ENCODE data around the gene MAFB. TPM values are rescaled to one million over a fixed set of nuclear protein-coding genes. Genes with fewer than 3 reads are reported as not detected.

The MAFB gene
- total RNA-seq, 1 experiment from 2014 or later: 0.22 TPM

GRCh38 chr20:40654876-40655275 is 34.2 kb downstream of the MAFB start:
- no peak overlapping the region for H3K9ac ChIP-seq (ENCODE audit: low read length)
- TF ChIP-seq ATF3 (IDR thresholded peaks at IDR 0.05) (no peak), CEBPB (IDR thresholded peaks at IDR 0.05; ENCODE audit: low read depth) (no peak), SP1 (IDR thresholded peaks at IDR 0.05; ENCODE audit: low read depth) (no peak), ELF1 (IDR thresholded peaks at IDR 0.05; ENCODE audit: borderline replicate concordance, low read depth) (no peak), EZH2 (IDR thresholded peaks at IDR 0.05) (no peak), FOSL1 (IDR thresholded peaks at IDR 0.05; ENCODE audit: low read depth) (no peak), CTCF (IDR thresholded peaks at IDR 0.05 in 2 of 3, conservative IDR thresholded peaks at IDR 0.05 in 1 of 3; ENCODE audit: borderline replicate concordance in 1 of 3, insufficient read depth in 1 of 3, low read depth in 2 of 3, low read length in 2 of 3) (no peak), ZBTB33 (IDR thresholded peaks at IDR 0.05; ENCODE audit: extremely low read depth, insufficient replicate concordance, low read length) (no peak), YY1 (IDR thresholded peaks at IDR 0.05; ENCODE audit: extremely low read depth, insufficient replicate concordance, low read depth, low read length) (no peak), SIN3A (IDR thresholded peaks at IDR 0.05; ENCODE audit: low read depth) (no peak), MAX (IDR thresholded peaks at IDR 0.05) (no peak), POLR2AphosphoS5 (IDR thresholded peaks at IDR 0.05; ENCODE audit: low read depth, low read length) (no peak), JUND (IDR thresholded peaks at IDR 0.05) (no peak), RAD21 (IDR thresholded peaks at IDR 0.05; ENCODE audit: low read depth) (no peak), TCF7L2 (IDR thresholded peaks at IDR 0.05; ENCODE audit: borderline replicate concordance, extremely low read depth, insufficient read depth, insufficient read length) (no peak), EZH2phosphoT487 (IDR thresholded peaks at IDR 0.05; ENCODE audit: borderline replicate concordance) (no peak), POLR2A (IDR thresholded peaks at IDR 0.05; ENCODE audit: borderline replicate concordance, extremely low read depth, insufficient read depth, insufficient read length) (no peak), EGR1 (IDR thresholded peaks at IDR 0.05; ENCODE audit: low read depth) (no peak), REST (IDR thresholded peaks at IDR 0.05; ENCODE audit: low read depth) (no peak)
- H3K27ac ChIP-seq (ENCODE audit: low read depth, low read length): no peak overlapping the region
- H3K27me3 ChIP-seq (ENCODE audit: insufficient read depth, low read length): no peaks in the 10 kb centered on the region
- no peaks in the 10 kb centered on the region for H4K20me1 ChIP-seq (ENCODE audit: insufficient read depth)
- DNase-seq (ENCODE audit: low read depth, low spot score) (no peak), ATAC-seq (no peak)
- H3K36me3 ChIP-seq (ENCODE audit: control insufficient read depth in 1 of 2, insufficient read depth in 2 of 2, low read length in 2 of 2): no peaks in the 10 kb centered on the region
- POLR2A ChIA-PET: no interaction called here
- no peaks in the 10 kb centered on the region for H3K4me1 ChIP-seq (ENCODE audit: control insufficient read depth in 1 of 2, insufficient read depth in 2 of 2, low read length in 2 of 2)
- intact Hi-C loops (cut with micrococcal nuclease): no loop called here
- H2AFZ ChIP-seq (ENCODE audit: low read depth, low read length, poor library complexity, severe bottlenecking): no peak overlapping the region
- H3K4me2 ChIP-seq (ENCODE audit: low read length): no peak overlapping the region
- no peak overlapping the region for H3K4me3 ChIP-seq (replicated peaks in 1 of 2; ENCODE audit: low read depth in 1 of 2, low read length in 2 of 2)
- RAD21 ChIA-PET (ENCODE audit: low non-redundant PET in 1 of 2, low total read pairs in 2 of 2, uncharacterized antibody in 2 of 2, unreplicated experiment in 2 of 2): interaction anchor here in 1 of 2 experiments (0.7 kb wide), 1 partner anchor 34 kb away, joined by 3 read pairs; the partner anchor contains the start of gene MAFB
- BruUV-seq (replicated peaks): no TSS peak
- CTCF ChIA-PET: no interaction called here
- H3K9me3 ChIP-seq (ENCODE audit: control insufficient read depth in 1 of 2, insufficient read depth in 1 of 2, low read depth in 1 of 2, low read length in 2 of 2): no peaks in the 10 kb centered on the region
- H3K9me2 ChIP-seq (ENCODE audit: insufficient read depth): no peaks in the 10 kb centered on the region
- H3K79me2 ChIP-seq (ENCODE audit: insufficient read depth, low read length): no peaks in the 10 kb centered on the region
